Testis (tissue), 2 donors: Measurements from ENCODE around the gene EDAR.

Experiments used
- POLR2A ChIP-seq: fragments of 450-650 bp; IDR thresholded peaks from one replicate; pipeline ENCODE4 v1.6.1; 2017; ENCODE audit warnings: antibody characterized with exemption, mild to moderate bottlenecking, moderate library complexity
- TF ChIP-seq, protein P1 (sequence below), 3 experiments: fragments of 450-650 bp in 2 of 3; fragments of 200-600 bp in 1 of 3; sonication (generic) in 1 of 3; IDR thresholded peaks; one replicate each; pipeline ENCODE4 v1.5.1; 2016 to 2019; ENCODE audit warnings: antibody characterized with exemption in 3 of 3, mild to moderate bottlenecking in 2 of 3, moderate library complexity in 1 of 3

DNA sequence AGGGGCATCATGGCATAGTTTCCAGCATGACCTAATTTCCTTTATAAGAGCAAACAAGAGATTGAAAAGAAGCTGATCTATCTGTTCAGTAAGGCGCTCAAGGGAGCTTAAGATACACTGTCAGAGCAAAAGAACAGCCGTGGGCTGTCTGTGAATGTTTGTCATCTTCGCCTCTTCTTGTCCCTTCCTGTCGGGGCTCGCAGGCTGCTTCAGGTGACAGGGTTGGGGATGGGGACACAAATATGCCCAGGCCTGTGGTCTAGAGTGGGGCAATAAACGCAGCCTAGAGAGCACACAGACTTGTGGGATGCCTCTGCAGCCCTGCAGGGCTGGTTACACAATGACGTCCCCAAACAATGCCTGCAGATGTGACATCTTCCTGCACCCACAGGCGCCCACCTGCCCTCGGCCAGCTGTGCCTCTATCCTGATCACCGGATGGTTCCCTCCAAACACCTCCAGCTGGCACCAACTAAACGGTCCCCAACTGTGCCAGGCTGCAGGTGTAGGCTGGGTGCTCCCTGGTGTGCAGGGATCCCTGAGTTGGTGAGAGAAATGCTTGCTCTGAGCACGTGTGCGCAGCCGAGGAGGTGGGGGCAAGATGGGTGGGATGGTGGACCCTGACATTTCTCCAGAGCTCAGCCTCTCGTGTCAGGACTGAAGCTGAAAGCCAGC lies 72.8 kb downstream of the EDAR start:
- TF ChIP-seq POLR2A, result no peak
- TF ChIP-seq, protein P1, sequence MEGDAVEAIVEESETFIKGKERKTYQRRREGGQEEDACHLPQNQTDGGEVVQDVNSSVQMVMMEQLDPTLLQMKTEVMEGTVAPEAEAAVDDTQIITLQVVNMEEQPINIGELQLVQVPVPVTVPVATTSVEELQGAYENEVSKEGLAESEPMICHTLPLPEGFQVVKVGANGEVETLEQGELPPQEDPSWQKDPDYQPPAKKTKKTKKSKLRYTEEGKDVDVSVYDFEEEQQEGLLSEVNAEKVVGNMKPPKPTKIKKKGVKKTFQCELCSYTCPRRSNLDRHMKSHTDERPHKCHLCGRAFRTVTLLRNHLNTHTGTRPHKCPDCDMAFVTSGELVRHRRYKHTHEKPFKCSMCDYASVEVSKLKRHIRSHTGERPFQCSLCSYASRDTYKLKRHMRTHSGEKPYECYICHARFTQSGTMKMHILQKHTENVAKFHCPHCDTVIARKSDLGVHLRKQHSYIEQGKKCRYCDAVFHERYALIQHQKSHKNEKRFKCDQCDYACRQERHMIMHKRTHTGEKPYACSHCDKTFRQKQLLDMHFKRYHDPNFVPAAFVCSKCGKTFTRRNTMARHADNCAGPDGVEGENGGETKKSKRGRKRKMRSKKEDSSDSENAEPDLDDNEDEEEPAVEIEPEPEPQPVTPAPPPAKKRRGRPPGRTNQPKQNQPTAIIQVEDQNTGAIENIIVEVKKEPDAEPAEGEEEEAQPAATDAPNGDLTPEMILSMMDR (IDR thresholded peaks at IDR 0.05), result no peak
